Fibroblast of villous mesenchyme (primary cell): ENCODE results near the gene CAMKK1. TPM values are rescaled to one million over a fixed set of nuclear protein-coding genes. Genes with fewer than 3 reads are reported as not detected.

Experiments used
- DNase-seq: peaks from one replicate; pipeline ENCODE4 v3.0.0-alpha.2; 2010; ENCODE audit warnings: low read depth
- H3K4me3 ChIP-seq: 2 replicates; pipeline ENCODE4 v1.5.1; 2011; ENCODE audit warnings: low read depth, mild to moderate bottlenecking, low read length
- total RNA-seq: library from RNA; depleted of rRNA; stranded (reverse); fragments of >200 nt; gene quantifications from 2 replicates; pipeline ENCODE4 v1.2.3, GENCODE V29; 2012
- TF ChIP-seq, protein P1 (sequence below): IDR thresholded peaks from 2 replicates; pipeline ENCODE4 v1.5.1; 2012; ENCODE audit warnings: low read depth, mild to moderate bottlenecking, low read length; ENCODE audit not compliant: insufficient read depth

The CAMKK1 gene
- total RNA-seq, 1 donor, result 2.2 TPM

DNA sequence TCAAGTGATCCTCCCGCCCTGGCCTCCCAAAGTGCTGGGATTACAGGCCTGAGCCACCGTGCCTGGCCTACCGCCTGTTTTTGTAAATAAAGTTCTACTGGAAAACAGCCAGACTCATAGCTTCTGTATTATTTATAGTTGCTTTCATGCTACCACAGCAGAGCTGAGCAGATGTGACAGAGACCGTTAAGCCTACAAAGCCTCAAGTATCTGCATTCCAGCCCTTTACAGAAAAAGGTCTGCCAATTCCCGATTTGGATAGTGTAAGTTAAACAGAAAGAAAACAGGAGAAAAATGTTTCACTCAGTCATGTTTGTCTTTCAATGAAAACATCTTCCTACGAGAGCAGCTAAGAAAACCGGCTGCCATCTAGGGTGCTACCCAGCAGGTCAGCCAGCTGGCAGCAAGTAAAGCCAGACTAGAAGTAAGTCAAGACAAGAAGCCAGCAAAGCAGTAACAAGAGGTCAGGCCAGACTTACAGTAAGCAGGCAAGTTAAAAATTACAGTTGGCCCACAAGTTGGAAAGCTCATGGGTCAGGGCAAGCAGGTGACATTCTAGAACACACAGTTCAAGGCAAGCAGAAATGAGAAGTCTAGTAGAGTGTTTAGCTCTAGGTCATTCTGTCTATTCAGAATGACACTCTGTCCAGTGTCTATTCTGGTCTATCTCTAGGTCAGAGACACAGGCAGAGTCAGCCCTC lies 64.6 kb downstream of the CAMKK1 start:
- TF ChIP-seq, protein P1, sequence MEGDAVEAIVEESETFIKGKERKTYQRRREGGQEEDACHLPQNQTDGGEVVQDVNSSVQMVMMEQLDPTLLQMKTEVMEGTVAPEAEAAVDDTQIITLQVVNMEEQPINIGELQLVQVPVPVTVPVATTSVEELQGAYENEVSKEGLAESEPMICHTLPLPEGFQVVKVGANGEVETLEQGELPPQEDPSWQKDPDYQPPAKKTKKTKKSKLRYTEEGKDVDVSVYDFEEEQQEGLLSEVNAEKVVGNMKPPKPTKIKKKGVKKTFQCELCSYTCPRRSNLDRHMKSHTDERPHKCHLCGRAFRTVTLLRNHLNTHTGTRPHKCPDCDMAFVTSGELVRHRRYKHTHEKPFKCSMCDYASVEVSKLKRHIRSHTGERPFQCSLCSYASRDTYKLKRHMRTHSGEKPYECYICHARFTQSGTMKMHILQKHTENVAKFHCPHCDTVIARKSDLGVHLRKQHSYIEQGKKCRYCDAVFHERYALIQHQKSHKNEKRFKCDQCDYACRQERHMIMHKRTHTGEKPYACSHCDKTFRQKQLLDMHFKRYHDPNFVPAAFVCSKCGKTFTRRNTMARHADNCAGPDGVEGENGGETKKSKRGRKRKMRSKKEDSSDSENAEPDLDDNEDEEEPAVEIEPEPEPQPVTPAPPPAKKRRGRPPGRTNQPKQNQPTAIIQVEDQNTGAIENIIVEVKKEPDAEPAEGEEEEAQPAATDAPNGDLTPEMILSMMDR, result no peak
- DNase-seq, result peak; percentile 91
- no peak overlapping the region for H3K4me3 ChIP-seq

DNA sequence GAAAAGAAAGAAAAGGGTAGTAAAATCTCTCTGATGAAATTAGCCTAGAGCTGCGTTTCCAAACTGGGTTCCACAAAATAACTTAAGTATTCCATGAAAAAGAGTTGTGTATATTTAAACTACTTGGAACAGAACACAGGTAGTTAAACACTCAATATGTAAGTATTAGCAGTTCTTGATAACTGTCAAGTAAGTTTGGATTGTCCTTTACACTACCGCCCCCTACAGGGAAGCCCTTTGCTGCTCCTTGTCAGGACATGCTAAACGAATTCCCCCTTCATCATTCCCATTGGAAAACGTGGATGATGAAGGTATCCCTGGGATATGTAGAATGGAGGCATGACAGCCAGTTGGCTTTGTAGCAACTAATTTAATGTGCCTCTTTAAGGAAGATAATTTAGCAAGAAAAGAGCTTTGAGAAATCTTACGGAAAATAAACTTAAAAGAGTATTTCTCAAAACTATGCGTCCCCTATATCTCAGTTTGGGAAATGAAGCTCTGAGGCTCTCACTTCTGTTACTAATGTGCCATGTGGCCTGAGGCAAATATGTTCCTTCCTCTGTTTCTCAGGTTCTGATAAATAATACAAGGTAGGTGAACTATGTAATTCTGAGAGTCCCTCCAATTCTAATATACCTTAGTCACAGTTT lies 65.6 kb downstream of the CAMKK1 start:
- DNase-seq, result peak; percentile 57
- H3K4me3 ChIP-seq, result no peak overlapping the region
- TF ChIP-seq, protein P1, result peak; percentile 62

DNA sequence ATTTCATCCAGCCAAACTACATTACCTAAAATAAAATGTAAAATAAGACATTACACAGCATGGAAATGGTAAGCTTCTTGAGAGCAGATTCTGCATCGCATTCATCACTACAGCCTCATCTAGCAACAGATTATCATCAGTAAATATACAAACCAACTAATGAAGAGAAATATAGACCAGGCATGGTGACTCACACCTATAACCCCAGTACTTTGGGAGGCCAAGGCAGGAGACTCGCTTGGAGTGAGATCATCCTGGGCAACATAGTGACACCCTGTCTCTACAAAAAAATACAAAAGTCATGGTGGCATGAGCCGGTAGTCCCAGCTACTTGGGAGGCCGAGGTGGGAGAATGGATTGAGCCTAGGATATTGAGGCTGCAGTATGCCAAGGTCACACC lies 66.7 kb downstream of the CAMKK1 start:
- no peak for DNase-seq
- TF ChIP-seq, protein P1, result no peak

DNA sequence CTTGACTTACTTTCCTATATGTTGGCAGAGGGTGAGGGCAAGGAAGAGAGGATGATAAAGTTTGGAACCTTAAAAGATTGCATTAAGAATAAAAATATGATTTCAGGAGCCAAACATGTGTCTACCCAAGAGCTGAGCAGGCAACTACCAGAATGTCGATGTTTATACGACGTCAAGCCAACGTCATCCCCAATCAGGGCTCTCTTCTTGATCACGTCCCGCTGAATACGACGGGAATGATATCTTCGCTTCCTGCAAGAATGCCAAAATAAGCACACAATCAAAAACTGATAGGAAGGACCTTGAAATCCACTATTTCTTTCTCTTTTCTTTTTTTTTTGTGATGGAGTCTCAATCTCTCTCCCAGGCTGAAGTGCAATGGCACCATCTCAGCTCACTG lies 71.8 kb downstream of the CAMKK1 start:
- no peak for DNase-seq
- TF ChIP-seq, protein P1, result no peak
- H3K4me3 ChIP-seq, result no peak overlapping the region

More for the DNA sequence above, 66.7 kb downstream of the CAMKK1 start:
- H3K4me3 ChIP-seq, result no peak overlapping the region

DNA sequence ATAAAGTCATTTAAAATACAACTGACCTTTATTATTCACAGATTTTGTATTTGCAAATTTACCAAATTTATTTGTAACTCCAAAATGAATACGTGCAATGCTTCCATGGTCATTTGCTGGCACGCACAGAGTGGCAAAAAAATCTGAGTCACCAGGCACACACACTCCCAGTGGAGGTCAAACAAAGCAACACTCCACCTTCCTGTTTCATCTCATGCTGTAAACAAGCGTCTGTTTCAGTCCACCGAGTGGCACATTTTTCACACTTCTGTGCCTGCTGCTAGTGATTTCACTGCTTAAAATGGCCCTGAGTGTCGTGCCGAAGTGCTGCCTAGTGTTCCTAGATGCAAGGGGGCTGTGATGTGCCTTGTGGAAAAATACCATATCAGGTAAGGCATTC lies 74.1 kb downstream of the CAMKK1 start:
- TF ChIP-seq, protein P1, result no peak
- DNase-seq, result peak; percentile 18
- H3K4me3 ChIP-seq, result no peak overlapping the region

- DNase-seq, result no peak
- no peak overlapping the region for H3K4me3 ChIP-seq
- TF ChIP-seq, protein P1, result no peak
Observed at GRCh38 chr17:3817851-3818605, 74.8 kb downstream of the CAMKK1 start.
